Activated CD8-positive, alpha-beta memory T cell treated with anti-CD3 and anti-CD28 coated beads for 1 hour (primary cell): ENCODE results near the gene PREP.
"Not testable (repeated sequence)": the region's sequence is repeated elsewhere in the genome, so short reads cannot be mapped to it uniquely, and the experiment has no call there.

Experiments used
- DNase-seq, 2 donors: peaks; one replicate each; pipeline ENCODE4 v3.0.0-alpha.2; 2020; ENCODE audit warnings: low read depth in 1 of 2; ENCODE audit errors: extremely low read depth in 1 of 2

The PREP gene

DNA sequence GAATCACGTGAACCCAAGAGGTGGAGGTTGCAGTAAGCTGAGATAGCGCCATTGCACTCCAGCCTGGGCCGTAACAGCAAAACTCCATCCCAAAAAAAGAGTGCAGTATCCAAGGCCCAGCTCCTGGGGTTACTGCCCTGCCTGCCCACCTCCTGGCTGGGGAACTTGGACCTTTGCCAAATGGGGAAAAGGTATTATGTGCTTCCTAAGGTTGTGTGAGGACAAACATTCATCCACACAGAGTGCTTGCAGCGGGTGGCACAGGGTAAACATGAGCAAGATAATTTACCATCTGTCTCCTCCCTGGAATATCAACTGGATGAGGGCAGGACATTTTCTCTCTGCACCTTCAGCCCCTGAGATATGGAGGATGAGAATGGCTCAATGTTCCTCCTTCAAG lies 128.2 kb downstream of the PREP start:
- DNase-seq, result no peak

DNA sequence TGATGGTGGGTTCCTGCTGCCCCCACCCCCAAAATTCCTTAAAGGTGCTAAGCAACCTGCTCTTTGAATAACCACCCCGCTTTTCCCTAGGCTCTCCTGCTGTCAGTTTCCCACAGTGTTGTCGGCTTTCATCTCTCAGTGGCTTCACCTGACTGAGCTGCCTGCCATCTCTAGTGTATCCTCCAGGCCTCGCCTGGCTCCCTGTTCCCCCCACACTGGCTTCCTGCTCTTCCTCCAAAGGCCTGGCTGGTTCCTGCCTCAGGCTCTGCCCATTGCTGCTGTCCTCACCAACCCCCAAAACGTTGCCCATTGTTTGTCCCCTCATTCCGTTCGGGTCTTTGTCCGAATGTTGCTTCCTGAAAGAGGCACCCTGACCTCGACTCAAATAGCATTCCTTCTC lies 129.3 kb downstream of the PREP start:
- DNase-seq, result no peak

DNA sequence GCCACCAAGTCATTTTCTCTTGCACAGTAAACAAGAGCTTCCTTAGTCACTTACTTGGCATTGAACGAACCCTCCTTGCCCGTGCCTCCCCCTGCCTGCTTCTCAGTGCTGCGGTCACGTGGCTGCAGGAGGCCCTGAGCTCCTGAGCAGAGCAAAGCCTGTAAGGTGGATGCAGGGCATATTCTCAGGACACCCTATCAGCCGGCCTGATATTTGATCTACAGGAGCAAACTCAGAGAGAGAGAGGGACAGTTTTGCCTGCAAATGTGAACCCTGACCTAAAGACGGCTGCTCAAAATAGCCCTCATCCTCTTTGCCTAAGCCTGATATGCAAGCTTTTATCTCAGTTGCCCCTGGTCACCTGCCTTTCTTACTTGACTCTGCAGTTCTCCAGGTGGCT lies 130.1 kb downstream of the PREP start:
- no peak for DNase-seq

DNA sequence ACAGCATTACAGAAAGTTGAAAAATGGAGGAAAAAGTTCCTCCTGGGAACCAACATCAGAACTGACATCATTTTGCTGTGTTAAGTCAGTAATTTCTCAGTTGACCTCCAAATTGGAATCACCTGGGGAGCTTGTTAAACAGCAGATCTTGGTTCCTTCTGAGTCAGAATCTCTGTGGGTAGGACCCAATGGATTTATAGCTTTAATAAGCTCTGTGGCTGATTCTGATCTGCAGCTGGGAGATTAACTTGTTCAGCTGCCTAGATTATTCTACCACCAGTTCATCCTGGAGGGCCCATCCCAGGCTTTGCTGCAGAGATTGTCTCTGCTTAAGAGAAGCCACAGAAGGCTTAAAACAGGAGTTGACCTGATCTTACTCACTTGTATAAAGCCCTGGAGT lies 132.4 kb downstream of the PREP start:
- DNase-seq, result no peak

DNA sequence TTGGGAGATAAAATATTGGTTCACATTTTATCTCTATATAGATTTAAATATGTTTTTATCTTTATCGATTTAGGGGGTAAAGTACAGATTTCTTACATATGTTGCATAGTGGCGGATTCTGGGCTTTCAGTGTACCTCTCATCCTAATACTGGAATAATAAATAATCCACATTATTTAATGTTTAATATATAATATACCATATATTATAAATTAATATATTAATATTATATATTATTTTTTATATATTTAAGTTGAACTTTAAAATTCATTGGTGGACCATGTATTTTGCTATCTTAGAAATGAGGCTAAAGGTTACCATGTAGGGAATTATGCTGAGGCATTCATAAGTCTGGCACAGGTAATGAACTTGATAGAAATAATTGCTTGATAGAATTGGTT lies 133.5 kb downstream of the PREP start:
- DNase-seq, result no peak

DNA sequence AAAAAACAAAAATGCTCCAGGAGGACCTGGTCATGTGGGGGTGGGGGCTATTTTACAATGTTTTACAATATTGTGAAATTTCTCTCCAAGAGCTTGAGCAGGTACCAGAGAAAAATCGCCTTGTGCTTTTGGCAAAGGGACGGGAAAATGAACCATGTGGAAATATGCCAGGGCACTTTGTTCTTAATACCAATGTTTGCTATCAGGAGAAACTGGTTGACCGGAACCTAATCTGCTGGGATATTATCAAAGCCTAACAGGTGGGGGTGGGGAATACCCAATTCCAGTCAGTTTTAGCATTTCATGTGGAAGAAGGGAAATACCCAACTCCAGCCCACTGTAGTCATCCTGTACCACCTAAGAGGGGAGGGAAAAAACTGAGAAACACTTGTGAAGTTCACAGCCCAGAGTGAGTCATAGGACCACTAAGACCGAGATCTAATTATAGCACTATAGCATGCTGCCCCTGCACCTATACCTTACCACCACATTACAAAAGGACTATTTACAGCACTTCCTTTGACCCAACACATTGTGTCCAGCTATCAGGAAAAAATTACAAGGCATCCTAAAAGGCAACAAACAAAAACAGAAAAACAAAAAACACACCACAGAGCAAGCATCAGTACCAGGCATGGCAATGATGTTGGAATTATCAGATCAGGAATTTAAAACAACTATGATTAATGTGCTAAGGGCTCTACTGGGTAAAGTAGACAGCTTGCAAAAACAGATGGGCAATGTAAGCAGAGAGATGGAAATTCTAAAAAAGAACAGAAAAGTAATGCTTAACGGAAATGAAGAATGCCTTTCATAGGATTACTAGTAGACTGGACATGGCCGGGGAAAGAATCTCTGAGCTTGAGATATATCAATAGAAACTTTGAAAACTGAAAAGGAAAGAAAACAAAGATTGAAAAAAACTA lies 138.9 kb downstream of the PREP start:
- no peak for DNase-seq

DNA sequence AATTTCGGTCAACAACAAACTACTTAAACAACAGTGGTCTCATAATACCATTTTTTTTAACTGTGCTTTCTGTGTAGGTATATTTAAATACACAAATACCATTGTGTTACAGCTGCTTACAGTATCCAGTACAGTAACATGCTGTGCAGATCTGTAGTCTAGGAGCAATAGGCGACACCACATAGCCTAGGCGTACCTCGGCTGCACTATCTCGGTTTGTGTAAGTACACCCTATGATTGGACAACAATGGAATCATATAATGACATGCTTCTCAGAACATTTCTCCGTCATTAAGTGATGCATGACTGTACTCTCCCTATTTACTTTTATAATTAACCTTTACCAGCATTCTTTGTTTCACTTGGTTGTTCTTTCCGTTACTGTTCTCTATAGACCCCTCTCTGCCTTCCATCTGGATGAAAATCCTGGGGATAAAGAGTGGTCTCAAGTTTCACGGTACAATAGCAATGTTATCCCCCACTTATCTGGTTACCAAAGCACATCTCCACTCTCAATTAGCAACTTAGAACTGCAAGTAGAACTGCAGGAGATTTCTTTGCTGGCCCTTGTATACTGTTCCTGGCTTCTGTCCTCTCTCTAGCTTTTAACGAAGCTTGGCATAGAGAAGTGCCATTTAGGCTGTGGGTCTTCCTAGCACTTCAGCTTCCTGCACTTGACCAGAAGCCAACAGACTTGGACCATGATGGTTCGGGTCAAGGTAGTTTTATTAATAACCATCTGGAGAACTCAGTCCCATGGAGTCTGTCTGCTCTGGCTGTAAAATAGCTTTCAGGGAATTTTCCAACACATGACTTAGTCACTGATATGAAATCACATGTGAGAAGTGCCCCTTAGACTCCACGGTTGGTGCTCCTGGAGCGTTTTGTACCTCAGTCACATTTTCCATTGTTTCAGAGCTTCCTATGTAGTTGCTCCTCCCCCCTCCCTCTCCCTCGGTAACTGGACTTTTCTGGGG lies 142.7 kb downstream of the PREP start:
- no peak for DNase-seq

DNA sequence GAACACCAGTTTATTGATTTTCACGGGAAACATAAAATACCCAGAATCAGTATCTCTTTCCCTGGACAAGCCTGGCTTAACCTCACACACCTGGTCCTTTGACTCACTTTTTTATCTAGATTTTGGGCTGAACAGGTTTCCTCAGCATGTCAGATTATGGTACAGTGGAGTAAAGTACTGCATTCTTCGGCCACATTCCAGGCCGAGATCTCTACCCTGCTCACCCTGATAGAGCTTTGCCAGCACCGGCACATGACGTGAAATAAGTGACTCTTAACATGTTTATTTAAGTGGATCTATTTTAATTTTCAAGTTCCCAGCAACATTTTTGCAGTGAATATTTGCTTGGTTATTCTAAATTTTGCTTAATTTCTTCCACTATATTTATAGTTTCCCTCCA lies 144.1 kb downstream of the PREP start:
- no peak for DNase-seq

DNA sequence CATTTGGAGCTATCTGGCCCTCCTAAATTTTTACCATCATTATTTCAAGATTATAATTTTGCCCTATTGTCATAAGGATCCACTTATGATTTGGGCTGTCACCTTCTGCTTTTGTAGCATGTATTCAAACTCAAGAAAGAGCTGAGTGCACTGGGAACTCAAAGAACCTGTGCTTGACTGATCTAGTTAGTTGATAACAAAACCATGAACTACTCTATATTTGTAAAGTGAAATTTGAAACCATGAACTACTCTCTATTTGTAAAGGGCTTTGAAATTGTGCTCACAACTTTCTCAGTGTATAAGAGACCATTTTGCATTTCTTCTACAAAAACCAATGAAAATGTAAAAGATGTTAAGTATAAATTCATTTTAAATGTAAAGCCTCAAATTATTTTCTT lies 145.5 kb downstream of the PREP start:
- DNase-seq, result no peak

DNA sequence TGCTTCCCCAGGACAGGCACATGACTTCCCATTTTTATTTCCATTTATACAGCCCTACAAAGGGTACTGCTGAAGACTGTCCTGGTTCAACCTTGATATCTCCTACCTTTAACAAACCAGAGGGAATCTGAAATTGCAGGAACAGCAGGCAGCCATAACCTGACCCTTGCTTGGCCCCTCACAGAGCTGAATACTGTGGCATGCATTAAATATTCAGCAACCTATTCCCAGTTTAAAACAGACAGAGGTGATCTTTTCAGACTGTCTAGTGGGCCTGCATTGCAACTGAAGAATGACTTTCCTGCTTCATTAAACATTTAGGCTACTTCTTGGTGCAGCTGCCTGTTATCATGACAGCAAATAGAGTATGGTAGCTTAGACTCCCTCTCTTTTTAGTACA lies 146.3 kb downstream of the PREP start:
- DNase-seq, result no peak

DNA sequence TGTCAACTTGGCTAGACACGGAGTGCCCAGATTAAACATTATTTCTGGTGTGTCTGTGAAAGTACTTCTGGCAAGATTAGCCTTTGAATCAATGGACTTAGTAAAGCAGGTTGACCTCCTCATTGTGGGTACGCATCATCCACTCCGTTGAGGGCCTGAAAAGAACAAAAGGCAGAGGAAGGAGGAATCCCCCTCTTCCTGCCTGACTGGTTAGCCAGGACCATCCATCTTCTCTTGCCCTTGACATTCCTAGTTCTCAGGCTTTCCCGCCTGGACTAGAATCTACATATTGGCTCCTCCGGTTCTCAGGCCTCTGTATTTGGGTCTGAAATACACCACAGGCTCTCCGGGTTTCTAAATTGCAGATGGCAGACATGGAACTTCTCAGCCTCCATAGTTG lies 149.1 kb downstream of the PREP start:
- no peak for DNase-seq

DNA sequence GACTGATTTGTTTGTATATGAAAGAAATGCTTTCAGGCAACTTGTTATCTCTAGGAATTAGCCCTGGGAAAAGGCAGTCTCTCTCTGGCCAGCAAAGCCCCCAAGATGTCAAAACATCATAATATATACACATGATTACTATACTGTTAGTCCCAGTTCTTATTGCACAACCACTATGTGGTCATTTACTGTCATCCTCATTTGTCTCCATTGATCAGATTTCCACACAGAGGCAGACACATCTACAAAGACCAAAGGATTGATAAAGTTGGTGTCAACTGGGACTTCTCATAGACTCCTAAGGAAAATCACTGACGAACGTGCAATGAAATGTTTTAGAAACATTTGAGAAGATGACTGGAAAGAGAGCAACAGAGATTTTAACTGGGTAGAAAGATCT lies 151.2 kb downstream of the PREP start:
- DNase-seq, result no peak

DNA sequence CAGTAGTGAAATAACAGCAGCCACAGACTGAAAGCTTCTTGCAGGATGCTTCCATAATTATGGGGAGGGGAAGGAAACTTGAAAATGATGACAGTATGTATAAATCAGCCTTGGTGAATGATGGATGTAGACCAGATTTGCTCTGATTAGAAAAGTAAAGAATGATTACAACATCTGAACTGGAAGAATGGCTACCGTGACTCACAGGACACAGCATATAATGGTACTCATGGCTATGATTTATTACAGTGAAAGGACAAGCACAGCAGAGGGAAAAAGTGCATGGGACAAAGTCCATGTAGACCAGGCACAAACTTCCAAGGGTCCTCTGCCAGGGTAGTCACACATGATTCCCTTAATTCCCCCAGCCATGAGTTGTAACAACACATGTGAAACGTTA lies 152.3 kb downstream of the PREP start:
- DNase-seq, result no peak

DNA sequence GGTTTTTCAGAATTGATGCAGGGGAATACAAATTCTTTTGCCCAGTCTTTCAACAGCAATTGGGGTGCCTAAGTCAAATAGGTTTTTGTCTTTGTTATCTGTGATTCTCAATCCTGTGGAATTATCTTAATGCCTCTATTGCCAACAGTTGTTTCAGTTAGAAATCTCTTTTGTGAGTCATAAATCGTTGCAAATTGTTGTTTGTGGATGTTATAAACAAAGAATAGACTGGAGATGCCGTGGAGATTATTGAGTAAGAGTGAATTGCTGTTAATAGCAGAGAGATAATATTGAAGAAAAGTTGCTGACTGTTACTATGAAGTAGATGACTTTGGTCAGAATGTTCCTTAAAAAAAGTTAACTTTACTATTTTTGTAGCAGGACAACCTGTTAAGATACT lies 159.4 kb downstream of the PREP start:
- DNase-seq, result no peak

DNA sequence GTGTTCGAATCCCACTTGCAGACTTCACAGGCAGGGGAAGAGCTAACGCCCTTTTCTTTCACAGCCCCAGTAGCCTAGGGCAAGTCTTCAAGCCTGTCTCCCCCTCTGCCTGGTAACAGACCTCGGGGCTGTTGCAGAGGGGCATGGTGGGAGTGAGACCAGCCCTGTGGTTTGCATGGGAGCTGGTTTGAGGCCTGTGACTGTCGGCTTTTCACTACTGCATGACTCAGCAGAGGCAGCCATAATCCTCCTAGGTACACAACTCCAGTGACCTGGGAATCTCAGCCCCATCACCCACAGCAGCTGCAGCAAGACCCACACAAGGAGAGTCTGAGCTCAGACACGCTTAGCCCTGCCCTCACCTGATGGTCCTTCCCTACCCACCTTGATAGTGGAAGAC lies 167.7 kb downstream of the PREP start:
- no peak for DNase-seq

DNA sequence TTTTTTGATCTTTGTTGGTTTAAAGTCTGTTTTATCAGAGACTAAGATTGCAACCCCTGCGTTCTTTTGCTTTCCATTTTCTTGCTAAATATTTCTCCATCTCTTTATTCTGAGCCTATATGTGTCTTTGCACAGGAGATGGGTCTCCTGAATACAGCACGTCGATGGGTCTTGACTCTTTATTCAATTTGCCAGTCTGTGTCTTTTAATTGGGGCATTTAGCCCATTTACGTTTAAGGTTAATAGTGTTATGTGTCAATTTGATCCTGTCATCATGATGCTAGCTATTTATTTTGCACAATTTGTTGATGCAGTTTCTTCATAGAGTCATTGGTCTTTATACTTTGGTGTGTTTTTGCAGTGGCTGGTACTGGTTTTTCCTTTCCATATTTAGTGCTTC lies 171.1 kb downstream of the PREP start:
- not testable (repeated sequence) for DNase-seq
